Coronary artery (tissue), 2 donors: ENCODE results near the gene AZU1.
"Not testable (repeated sequence)": the region's sequence is repeated elsewhere in the genome, so short reads cannot be mapped to it uniquely, and the experiment has no call there.

Experiments
- DNase-seq: peaks from one replicate; pipeline ENCODE4 v3.0.0-alpha.2; 2017; ENCODE audit warnings: low spot score
- H3K27ac ChIP-seq, 2 donors: fragments of 200-600 bp; sonication (generic); one replicate each; pipeline ENCODE4 v1.5.1; 2016 to 2019
- H3K4me3 ChIP-seq: fragments of 200-600 bp; sonication (generic); 2 replicates; pipeline ENCODE4 v1.5.1; 2016; ENCODE audit warnings: mild to moderate bottlenecking, moderate library complexity
- CTCF ChIP-seq: fragments of 200-600 bp; sonication (generic); IDR thresholded peaks from one replicate; pipeline ENCODE4 v1.5.1; 2019; ENCODE audit warnings: antibody characterized with exemption

AZU1 gene

DNA sequence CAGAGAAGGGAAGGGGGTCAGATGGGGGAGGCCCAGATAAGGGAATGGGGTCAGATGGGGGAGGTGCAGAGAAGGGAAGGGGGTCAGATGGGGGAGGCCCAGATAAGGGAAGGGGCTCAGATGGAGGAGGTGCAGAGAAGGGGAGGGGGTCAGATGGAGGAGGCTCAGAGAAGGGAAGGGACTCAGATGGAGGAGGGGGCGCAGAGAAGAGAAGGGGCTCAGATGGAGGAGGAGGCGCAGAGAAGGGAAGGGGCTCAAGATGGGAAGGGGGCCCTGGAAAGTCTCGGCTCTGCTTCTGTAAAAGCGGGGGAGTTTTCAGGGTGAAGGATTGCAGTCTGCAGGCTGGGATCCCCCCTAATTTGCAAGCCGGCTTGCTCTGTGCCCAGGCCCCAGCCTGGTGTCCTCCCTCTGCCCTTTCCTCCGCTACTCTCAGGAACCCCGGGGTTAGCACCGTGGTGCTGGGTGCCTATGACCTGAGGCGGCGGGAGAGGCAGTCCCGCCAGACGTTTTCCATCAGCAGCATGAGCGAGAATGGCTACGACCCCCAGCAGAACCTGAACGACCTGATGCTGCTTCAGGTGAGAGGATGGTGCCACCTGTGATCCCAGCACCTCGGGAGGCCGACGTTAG lies 1.6 kb downstream of the AZU1 start:
- DNase-seq, result no peak
- no peak for TF ChIP-seq CTCF
- Histone ChIP-seq H3K4me3 (no peak overlapping the region), H3K27ac (no peak overlapping the region)

DNA sequence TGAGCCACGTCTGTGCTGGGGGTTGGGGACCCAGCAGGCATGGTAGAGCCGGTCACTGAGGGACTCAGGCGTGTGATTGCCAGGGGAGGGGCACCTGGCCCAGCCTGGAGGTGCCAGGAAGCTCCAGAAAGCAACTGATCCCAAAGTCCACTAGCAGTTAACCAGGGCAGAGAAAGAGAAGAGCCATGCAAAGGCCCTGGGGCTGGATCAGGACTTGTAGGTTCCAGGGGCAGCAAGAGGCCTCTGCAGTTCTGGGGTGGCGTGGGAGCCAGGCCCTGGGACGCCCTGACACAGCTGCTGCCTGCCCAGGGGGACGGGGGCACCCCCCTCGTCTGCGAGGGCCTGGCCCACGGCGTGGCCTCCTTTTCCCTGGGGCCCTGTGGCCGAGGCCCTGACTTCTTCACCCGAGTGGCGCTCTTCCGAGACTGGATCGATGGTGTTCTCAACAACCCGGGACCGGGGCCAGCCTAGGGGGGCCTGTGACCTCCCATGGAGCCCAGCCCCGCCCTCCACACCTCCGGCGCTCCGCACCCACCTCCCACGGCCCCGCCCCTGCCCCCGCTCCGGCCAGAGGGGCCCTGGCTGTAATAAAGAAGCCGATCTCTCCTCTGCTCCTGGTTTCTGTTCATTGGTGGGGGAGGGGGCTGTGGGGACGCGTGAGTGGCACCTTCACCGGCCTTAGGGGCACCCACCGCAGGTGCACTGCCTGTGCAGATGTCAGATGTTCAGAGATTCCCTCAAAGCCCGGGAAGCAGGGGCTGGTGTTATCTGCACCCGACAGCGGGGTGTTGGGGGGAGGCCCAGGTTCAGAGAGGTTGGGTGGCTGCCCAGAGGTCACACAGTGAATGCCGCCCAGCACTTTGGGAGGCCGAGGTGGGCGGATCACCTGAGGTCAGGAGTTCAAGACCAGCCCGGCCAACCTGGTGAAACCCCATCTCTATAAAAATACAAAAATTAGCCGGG lies 4.1 kb downstream of the AZU1 start:
- TF ChIP-seq CTCF, result no peak
- DNase-seq, result no peak

DNA sequence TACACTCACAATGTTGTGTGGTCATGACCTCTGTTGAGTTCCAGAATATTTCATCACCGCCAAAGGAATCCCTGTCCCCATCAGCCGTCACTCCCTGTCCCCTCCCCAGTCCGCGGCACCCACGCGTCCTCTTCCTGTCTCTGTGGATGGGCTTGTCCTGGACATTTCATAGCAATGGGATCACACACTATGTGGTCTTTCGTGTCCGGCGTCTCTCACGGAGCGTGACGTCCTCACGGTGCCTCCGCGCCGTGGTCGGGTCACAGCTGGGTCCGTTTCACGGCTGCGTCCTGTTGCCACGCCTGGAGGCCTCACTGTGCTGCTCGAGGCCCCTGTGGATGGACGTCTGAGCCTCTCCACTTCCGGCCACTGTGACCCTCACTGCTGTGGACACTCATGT lies 6.6 kb downstream of the AZU1 start:
- DNase-seq, result no peak
- H3K27ac ChIP-seq, result no peak overlapping the region
- no peak overlapping the region for H3K4me3 ChIP-seq
- no peak for TF ChIP-seq CTCF

More for the DNA sequence above, 4.1 kb downstream of the AZU1 start:
- H3K4me3 ChIP-seq, result no peak overlapping the region
- no peak overlapping the region for H3K27ac ChIP-seq

- TF ChIP-seq CTCF, result no peak
- Histone ChIP-seq H3K27ac (no peak overlapping the region), H3K4me3 (no peak overlapping the region)
- no peak for DNase-seq
Measured at GRCh38 chr19:835210-835810, 7.7 kb downstream of the AZU1 start.

DNA sequence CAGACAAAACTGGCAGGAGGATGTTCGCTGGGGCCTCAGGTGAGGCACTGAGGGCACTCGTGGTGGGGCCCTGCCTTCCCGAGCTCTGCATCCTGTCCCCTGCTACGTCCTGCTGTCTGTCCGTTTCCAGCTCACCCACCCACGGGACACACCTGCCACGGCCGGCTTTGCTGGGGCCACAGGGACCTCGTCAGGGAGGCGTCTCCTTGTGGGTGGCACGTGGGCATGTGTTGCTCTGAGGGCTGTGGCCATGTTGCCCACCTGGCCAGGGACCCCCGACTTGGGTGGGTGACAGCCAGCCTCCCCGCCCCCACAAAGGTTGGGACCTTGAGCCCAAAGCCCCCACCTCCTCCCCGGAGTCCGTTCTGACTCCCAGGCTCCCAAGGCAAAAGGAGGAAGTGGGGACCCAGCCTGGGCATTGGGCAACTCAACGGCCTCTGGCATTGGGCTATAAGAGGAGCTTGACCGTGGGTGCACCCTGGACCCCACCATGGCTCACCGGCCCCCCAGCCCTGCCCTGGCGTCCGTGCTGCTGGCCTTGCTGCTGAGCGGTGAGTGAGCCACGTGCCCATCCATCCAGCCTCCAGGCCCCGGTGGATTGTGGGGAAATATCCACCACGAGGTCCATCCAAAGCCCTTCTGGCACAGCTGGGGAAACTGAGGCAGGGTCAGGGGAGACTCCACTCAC lies 13.0 kb downstream of the AZU1 start, which contains the start of gene PRTN3:
Gene PRTN3, plus strand, starts transcription at position 481 of the 688 bp plus-strand sequence. Its CDS starts 10 bp downstream, at position 491.
- no peak for DNase-seq
- TF ChIP-seq CTCF, result no peak

DNA sequence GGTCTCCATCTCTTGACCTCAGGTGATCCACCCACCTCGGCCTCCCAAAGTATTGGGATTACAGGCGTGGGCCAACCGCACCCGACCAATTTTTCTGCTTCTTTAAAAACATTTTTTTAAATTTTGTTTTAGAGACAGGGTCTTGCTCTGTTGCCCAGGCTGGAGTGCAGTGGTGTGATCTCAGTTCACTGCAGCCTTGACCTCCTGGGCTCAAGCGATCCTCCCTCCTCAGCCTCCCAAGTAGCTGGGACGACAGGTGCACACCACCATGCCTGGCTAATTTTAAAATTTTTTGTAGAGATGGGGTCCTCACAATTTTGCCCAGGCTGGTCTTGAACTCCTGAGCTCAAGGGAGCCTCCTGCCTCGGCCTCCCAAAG lies 15.2 kb downstream of the AZU1 start:
- not testable (repeated sequence) for DNase-seq, H3K4me3 ChIP-seq, H3K27ac ChIP-seq

More for the DNA sequence above, 13.0 kb downstream of the AZU1 start, which contains the start of gene PRTN3:
- H3K4me3 ChIP-seq, result no peak within 1 kb of the TSS
- H3K27ac ChIP-seq, result no peak within 1 kb of the TSS
